Right lobe of liver (tissue), 4 donors: ENCODE measurements around the gene KMT2E.

Experiments used
- POLR2A ChIP-seq: fragments of 450-650 bp; IDR thresholded peaks from one replicate; pipeline ENCODE4 v1.6.1; 2017; ENCODE audit warnings: antibody characterized with exemption, mild to moderate bottlenecking
- TF ChIP-seq, protein P1 (sequence below), 4 donors: fragments of 200-600 bp in 3 of 4; fragments of 450-650 bp in 1 of 4; IDR thresholded peaks; one replicate each; pipeline versions ENCODE4 v1.5.1 to v1.8.0; 2016 to 2022; ENCODE audit warnings: antibody characterized with exemption in 4 of 4, mild to moderate bottlenecking in 2 of 4
- donor health status: DM: no; HTN: no; CAD: no.
- donor health status: DM: no; HTN: no; CAD: no.
- donor health status: DM: no; HTN: yes; CAD: no.

GRCh38 chr7:105154084-105154483, 140.1 kb downstream of the KMT2E start:
- TF ChIP-seq, protein P1, sequence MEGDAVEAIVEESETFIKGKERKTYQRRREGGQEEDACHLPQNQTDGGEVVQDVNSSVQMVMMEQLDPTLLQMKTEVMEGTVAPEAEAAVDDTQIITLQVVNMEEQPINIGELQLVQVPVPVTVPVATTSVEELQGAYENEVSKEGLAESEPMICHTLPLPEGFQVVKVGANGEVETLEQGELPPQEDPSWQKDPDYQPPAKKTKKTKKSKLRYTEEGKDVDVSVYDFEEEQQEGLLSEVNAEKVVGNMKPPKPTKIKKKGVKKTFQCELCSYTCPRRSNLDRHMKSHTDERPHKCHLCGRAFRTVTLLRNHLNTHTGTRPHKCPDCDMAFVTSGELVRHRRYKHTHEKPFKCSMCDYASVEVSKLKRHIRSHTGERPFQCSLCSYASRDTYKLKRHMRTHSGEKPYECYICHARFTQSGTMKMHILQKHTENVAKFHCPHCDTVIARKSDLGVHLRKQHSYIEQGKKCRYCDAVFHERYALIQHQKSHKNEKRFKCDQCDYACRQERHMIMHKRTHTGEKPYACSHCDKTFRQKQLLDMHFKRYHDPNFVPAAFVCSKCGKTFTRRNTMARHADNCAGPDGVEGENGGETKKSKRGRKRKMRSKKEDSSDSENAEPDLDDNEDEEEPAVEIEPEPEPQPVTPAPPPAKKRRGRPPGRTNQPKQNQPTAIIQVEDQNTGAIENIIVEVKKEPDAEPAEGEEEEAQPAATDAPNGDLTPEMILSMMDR (IDR thresholded peaks at IDR 0.05) = no peak
- no peak for TF ChIP-seq POLR2A
